Cardiac muscle cell (in vitro differentiated cells and primary cell): ENCODE results near the gene MTMR12. TPM values are rescaled to one million over a fixed set of nuclear protein-coding genes. Genes with fewer than 3 reads are reported as not detected.

Experiments
- DNase-seq, 2 donors: peaks; one replicate each; pipeline versions ENCODE4 v3.0.0 to v3.0.0-alpha.2; 2010 to 2017; ENCODE audit warnings: low read depth in 1 of 2, low spot score in 1 of 2
- H3K27ac ChIP-seq: fragments of 200-600 bp; sonication (generic); 2 replicates; pipeline ENCODE4 v1.5.1; 2016
- H3K27me3 ChIP-seq: fragments of 200-600 bp; sonication (generic); 2 replicates; pipeline ENCODE4 v1.6.0; 2016; ENCODE audit warnings: control low read depth
- H3K36me3 ChIP-seq: fragments of 200-600 bp; sonication (generic); 2 replicates; pipeline ENCODE4 v1.5.1; 2016; ENCODE audit warnings: control low read depth
- H3K4me1 ChIP-seq: fragments of 200-600 bp; sonication (generic); 2 replicates; pipeline ENCODE4 v1.8.1; 2017; ENCODE audit warnings: low read depth, mild to moderate bottlenecking, mixed run types
- H3K4me3 ChIP-seq: fragments of 200-600 bp; sonication (generic); 2 replicates; pipeline ENCODE4 v1.5.1; 2016; ENCODE audit warnings: mild to moderate bottlenecking
- H3K9me3 ChIP-seq: fragments of 200-600 bp; sonication (generic); 2 replicates; pipeline ENCODE4 v1.5.1; 2017; ENCODE audit warnings: low read depth, mild to moderate bottlenecking, control low read depth
- polyA plus RNA-seq: library from polyadenylated mRNA; unstranded; fragments of >200 nt; fragmentation: Nextera tagmentation; extraction: Ambion mirVana; gene quantifications from 2 replicates; pipeline ENCODE4 v1.2.1, GENCODE V29; 2016
- total RNA-seq: library from RNA; depleted of rRNA; stranded (reverse); fragments of >200 nt; gene quantifications from 2 replicates; pipeline ENCODE4 v1.2.3, GENCODE V29; 2016
- TF ChIP-seq, protein P1 (sequence below): IDR thresholded peaks from 2 replicates; pipeline ENCODE4 v1.5.1; 2012; ENCODE audit warnings: low read depth, mild to moderate bottlenecking, low read length

MTMR12 gene
- total and polyA plus RNA-seq, 2 experiments from 2014 or later, result 11.3 to 11.6 TPM

DNA sequence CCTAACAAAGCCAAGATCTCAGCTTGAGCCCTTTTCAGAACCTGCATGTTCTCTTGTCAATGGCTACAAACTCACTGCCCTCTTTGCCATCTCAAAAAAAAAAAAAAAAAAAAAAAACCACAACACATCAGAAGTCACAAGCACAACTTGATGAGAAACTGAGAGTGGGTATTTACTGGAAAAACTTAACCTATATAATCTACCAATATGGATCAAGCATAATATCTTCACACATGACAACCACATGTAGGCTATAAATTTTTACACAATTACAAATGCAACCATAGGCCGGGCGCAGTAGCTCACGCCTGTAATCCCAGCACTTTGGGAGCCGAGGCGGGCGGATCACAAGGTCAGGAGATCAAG is 9.0 kb downstream of the MTMR12 start:
- no peaks in the 10 kb centered on the region for H3K27me3 ChIP-seq
- no peak for DNase-seq
- no peaks in the 10 kb centered on the region for H3K36me3 ChIP-seq
- no peaks in the 10 kb centered on the region for H3K4me1 ChIP-seq
- TF ChIP-seq, protein P1, sequence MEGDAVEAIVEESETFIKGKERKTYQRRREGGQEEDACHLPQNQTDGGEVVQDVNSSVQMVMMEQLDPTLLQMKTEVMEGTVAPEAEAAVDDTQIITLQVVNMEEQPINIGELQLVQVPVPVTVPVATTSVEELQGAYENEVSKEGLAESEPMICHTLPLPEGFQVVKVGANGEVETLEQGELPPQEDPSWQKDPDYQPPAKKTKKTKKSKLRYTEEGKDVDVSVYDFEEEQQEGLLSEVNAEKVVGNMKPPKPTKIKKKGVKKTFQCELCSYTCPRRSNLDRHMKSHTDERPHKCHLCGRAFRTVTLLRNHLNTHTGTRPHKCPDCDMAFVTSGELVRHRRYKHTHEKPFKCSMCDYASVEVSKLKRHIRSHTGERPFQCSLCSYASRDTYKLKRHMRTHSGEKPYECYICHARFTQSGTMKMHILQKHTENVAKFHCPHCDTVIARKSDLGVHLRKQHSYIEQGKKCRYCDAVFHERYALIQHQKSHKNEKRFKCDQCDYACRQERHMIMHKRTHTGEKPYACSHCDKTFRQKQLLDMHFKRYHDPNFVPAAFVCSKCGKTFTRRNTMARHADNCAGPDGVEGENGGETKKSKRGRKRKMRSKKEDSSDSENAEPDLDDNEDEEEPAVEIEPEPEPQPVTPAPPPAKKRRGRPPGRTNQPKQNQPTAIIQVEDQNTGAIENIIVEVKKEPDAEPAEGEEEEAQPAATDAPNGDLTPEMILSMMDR, result no peak
- no peaks in the 10 kb centered on the region for H3K9me3 ChIP-seq
- H3K27ac ChIP-seq, result no peak overlapping the region
- no peak overlapping the region for H3K4me3 ChIP-seq

DNA sequence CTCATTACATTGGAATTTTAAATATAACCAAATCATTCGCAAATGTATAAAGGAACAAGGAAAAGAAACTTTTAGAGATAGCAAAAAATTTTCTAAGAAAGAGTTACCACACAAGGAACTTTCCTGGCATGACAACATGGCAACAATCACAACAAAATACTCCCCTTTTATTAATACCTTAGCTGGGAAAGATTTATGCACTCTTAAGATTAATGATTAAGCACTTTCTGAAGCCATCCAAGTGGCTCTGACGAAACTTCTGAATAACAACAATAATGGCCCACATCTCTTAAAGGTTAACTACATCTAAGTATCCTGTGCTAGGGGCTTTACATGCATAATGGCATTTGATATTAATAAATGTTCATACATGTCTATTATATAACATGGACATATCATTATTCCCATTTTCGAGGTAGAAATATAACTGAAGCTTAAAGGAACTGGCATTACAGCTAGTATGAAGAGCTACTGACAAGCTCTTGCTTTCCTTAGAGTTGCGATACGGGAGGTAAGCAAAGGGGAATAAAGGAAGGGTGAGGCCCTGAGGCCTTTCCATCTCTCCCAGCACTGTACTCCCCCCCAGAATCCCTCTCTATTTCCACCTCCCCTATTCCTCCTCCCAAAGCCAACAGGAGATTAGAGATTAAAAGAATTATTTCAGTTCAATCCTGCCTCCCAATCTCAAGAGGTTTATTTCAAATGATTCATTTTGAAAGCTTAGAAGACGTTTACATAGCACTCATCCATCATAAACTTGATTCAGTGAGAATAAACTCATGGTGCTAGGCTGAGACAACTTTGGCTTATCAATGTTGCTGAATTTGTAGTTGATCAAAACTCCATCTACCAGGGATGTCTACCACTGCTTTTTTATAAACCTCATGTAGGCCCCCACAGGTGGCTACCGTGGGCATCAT is 9.6 kb downstream of the MTMR12 start:
- no peaks in the 10 kb centered on the region for H3K9me3 ChIP-seq
- no peaks in the 10 kb centered on the region for H3K27me3 ChIP-seq
- H3K4me3 ChIP-seq, result no peak overlapping the region
- TF ChIP-seq, protein P1, result no peak
- no peaks in the 10 kb centered on the region for H3K36me3 ChIP-seq
- DNase-seq, result no peak
- H3K4me1 ChIP-seq, result no peaks in the 10 kb centered on the region
- no peak overlapping the region for H3K27ac ChIP-seq

- Histone ChIP-seq H3K4me1 (no peaks in the 10 kb centered on the region), H3K27ac (no peak overlapping the region)
Observed at GRCh38 chr5:32301891-32302290, 10.8 kb downstream of the MTMR12 start.

GRCh38 chr5:32299059-32299677 is 13.6 kb downstream of the MTMR12 start:
- H3K9me3 ChIP-seq, result no peaks in the 10 kb centered on the region
- H3K27ac ChIP-seq, result no peak overlapping the region
- H3K36me3 ChIP-seq, result no peaks in the 10 kb centered on the region
- H3K4me3 ChIP-seq, result no peak overlapping the region
- TF ChIP-seq, protein P1, result no peak
- no peaks in the 10 kb centered on the region for H3K4me1 ChIP-seq
- no peak for DNase-seq
- H3K27me3 ChIP-seq, result no peaks in the 10 kb centered on the region

More at GRCh38 chr5:32301891-32302290, 10.8 kb downstream of the MTMR12 start:
- Histone ChIP-seq H3K36me3 (no peaks in the 10 kb centered on the region), H3K27me3 (no peaks in the 10 kb centered on the region), H3K9me3 (no peaks in the 10 kb centered on the region), H3K4me3 (no peak overlapping the region)
- TF ChIP-seq, protein P1, result no peak
- DNase-seq, result no peak

DNA sequence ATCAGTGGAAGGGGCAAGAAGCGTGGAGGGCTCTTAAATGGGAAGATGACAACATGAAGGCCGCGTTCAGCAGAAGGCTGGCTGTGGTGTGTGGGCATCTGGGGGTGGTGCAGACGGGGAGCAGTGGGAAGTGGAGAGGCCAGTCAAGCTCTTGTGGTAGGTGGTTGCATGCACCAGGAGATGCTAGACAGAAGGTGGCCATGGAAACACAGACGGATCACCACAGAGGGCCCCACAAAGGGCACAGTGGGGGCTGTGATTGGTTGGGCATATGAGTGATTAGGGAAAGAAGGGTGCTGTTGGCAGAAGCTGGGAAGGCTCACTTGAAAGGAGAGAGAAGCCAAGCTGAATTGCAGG is 14.7 kb downstream of the MTMR12 start:
- no peaks in the 10 kb centered on the region for H3K9me3 ChIP-seq
- TF ChIP-seq, protein P1, result no peak
- no peaks in the 10 kb centered on the region for H3K36me3 ChIP-seq
- no peaks in the 10 kb centered on the region for H3K4me1 ChIP-seq
- H3K27me3 ChIP-seq, result no peaks in the 10 kb centered on the region
- DNase-seq, result no peak
- H3K27ac ChIP-seq, result no peak overlapping the region
- H3K4me3 ChIP-seq, result no peak overlapping the region
